Lower leg skin (tissue), 4 donors: ENCODE measurements around the gene BMP6. TPM values are rescaled to one million over a fixed set of nuclear protein-coding genes. Genes with fewer than 3 reads are reported as not detected.

Source experiments
- DNase-seq, 2 donors: peaks; one replicate each; pipeline ENCODE4 v3.0.0-alpha.2; 2019; ENCODE audit warnings: low spot score in 2 of 2
- H3K4me3 ChIP-seq: fragments of 200-600 bp; sonication (generic); 2 replicates; pipeline ENCODE4 v1.5.1; 2017; ENCODE audit warnings: mild to moderate bottlenecking, low read depth; ENCODE audit not compliant: poor library complexity, severe bottlenecking
- CTCF ChIP-seq, 3 donors: fragments of 450-650 bp; IDR thresholded peaks; one replicate each; pipeline ENCODE4 v1.5.1; 2016; ENCODE audit warnings: antibody characterized with exemption in 3 of 3, mild to moderate bottlenecking in 3 of 3, moderate library complexity in 2 of 3
- POLR2A ChIP-seq, 2 donors: fragments of 450-650 bp; IDR thresholded peaks; one replicate each; pipeline ENCODE4 v1.6.1; 2016 to 2017; ENCODE audit warnings: antibody characterized with exemption in 2 of 2, mild to moderate bottlenecking in 1 of 2, moderate library complexity in 1 of 2
- WGBS, 2 donors: methylation state at CpG; one replicate each; pipeline ENCODE4 v1.1.5; 2018; 5-methylcytosine and 5-hydroxymethylcytosine counted together
- intact Hi-C: fragments of 100-400 bp; cut with DNase I; formaldehyde crosslinking; loops from one replicate; pipeline ENCODE4 v1.15.0; 2023; ENCODE audit warnings: low total_unique reads
- total RNA-seq, 4 donors: library from RNA; depleted of rRNA; stranded (reverse); fragments of >200 nt; gene quantifications; one replicate each; pipeline ENCODE4 v1.1.0, GENCODE V29; 2016

Gene BMP6
- total RNA-seq, 4 donors from 2014 or later: 1.7 to 11.2 (median 6.2) TPM

GRCh38 chr6:7921632-7922092, 195.8 kb downstream of the BMP6 start:
- H3K4me3 ChIP-seq: no peak overlapping the region
- 74 to 82% methylated on average over 5 of the region's 5 CpGs for WGBS, 2 donors
- intact Hi-C loops: no loop called here
- no peak for DNase-seq
- no peak for TF ChIP-seq CTCF (IDR thresholded peaks at IDR 0.05)
- TF ChIP-seq POLR2A (IDR thresholded peaks at IDR 0.05): no peak

- 82 to 85% methylated on average over 1 of the region's 1 CpG for WGBS, 2 donors
- H3K4me3 ChIP-seq: no peak overlapping the region
- intact Hi-C loops: no loop called here
- TF ChIP-seq POLR2A (IDR thresholded peaks at IDR 0.05): no peak
- DNase-seq: no peak
Observed at GRCh38 chr6:7922596-7922995, 196.7 kb downstream of the BMP6 start.

GRCh38 chr6:7924867-7925266, 199.0 kb downstream of the BMP6 start:
- intact Hi-C loops: no loop called here
- TF ChIP-seq POLR2A (IDR thresholded peaks at IDR 0.05) (no peak), CTCF (IDR thresholded peaks at IDR 0.05) (no peak)
- H3K4me3 ChIP-seq: no peak overlapping the region
- no peak for DNase-seq

Other genes starting within 250 kb of the BMP6 start
- 1,000 to 10,000 TPM; 2,143 to 2,497 (median 2,321) TPM for gene DSP, start 184.4 kb upstream of the BMP6 start, total RNA-seq
- 10 to 100 TPM in 2 of 4 donors, 1 to 10 TPM in 2; 8.8 to 15.3 (median 10.7) TPM for gene SNRNP48, start 135.9 kb upstream of the BMP6 start, total RNA-seq
- 10 to 100 TPM; 29.3 to 68.5 (median 44.1) TPM for gene TXNDC5, start 184.7 kb downstream of the BMP6 start, total RNA-seq